ENCODE data around the gene POLR2H.

DNA sequence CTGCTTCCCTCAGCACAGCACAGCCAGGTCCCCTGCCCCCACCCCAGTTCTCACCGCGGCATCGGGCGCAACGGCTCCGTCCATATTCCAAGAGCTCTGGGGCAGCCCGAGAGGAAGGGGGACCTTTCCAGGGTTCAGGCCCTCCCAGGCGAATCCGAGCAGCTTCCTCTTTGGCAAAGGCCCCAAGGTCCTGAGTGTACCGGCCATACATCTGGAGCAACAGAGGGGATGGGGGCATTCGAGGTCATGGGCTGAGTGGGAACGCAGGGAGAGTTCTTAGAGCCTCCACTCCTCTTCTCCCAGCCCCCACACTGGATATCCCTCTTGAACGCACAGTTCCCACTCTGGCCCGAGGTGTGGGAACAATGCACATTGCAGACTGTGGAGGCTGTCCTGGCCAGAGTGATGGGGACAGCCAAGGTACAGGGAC lies 2.6 kb upstream of the POLR2H start:
- TF ChIP-seq, protein P1, sequence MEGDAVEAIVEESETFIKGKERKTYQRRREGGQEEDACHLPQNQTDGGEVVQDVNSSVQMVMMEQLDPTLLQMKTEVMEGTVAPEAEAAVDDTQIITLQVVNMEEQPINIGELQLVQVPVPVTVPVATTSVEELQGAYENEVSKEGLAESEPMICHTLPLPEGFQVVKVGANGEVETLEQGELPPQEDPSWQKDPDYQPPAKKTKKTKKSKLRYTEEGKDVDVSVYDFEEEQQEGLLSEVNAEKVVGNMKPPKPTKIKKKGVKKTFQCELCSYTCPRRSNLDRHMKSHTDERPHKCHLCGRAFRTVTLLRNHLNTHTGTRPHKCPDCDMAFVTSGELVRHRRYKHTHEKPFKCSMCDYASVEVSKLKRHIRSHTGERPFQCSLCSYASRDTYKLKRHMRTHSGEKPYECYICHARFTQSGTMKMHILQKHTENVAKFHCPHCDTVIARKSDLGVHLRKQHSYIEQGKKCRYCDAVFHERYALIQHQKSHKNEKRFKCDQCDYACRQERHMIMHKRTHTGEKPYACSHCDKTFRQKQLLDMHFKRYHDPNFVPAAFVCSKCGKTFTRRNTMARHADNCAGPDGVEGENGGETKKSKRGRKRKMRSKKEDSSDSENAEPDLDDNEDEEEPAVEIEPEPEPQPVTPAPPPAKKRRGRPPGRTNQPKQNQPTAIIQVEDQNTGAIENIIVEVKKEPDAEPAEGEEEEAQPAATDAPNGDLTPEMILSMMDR (IDR thresholded peaks at IDR 0.05), result no peak
- no peak for TF ChIP-seq POLR2A (IDR thresholded peaks at IDR 0.05)

Measured in thyroid gland (tissue), 4 donors.